AG09309 (cell line): ENCODE results near the gene LDLRAD2.
A peak's percentile ranks its signal among the peaks of the same experiment; 100 is the strongest.

Experiments used
- DNase-seq: peaks from one replicate; pipeline ENCODE4 v3.0.0-alpha.2; 2010; ENCODE audit warnings: low read depth
- H3K4me3 ChIP-seq: 2 replicates; pipeline ENCODE4 v1.5.1; 2011; ENCODE audit warnings: mild to moderate bottlenecking, low read depth, low read length, moderate library complexity; ENCODE audit not compliant: control insufficient read depth
- CTCF ChIP-seq: IDR thresholded peaks from 2 replicates; pipeline ENCODE4 v1.5.1; 2011; ENCODE audit warnings: mild to moderate bottlenecking, low read depth, low read length, inconsistent platforms; ENCODE audit not compliant: insufficient read depth, control insufficient read depth; ENCODE audit errors: missing control alignments

The LDLRAD2 gene

GRCh38 chr1:21854090-21854750 lies 42.2 kb downstream of the LDLRAD2 start:
- no peak overlapping the region for H3K4me3 ChIP-seq
- no peak for TF ChIP-seq CTCF
- no peak for DNase-seq

GRCh38 chr1:21854751-21855131 lies 42.7 kb downstream of the LDLRAD2 start:
- TF ChIP-seq CTCF, result no peak
- no peak overlapping the region for H3K4me3 ChIP-seq
- no peak for DNase-seq

GRCh38 chr1:21855257-21856096 lies 43.4 kb downstream of the LDLRAD2 start:
- H3K4me3 ChIP-seq, result no peak overlapping the region
- no peak for DNase-seq
- TF ChIP-seq CTCF, result no peak

GRCh38 chr1:21857142-21857839 lies 45.2 kb downstream of the LDLRAD2 start:
- TF ChIP-seq CTCF, result no peak
- no peak overlapping the region for H3K4me3 ChIP-seq
- peak; percentile 35 for DNase-seq

- H3K4me3 ChIP-seq, result no peak overlapping the region
- no peak for DNase-seq
- TF ChIP-seq CTCF, result no peak
These were observed 46.0 kb downstream of the LDLRAD2 start for GRCh38 chr1:21857840-21858670.

GRCh38 chr1:21859669-21860179 lies 47.7 kb downstream of the LDLRAD2 start:
- no peak for TF ChIP-seq CTCF
- H3K4me3 ChIP-seq, result no peak overlapping the region
- DNase-seq, result no peak
